ENCODE measurements around the gene TEC.

GRCh38 chr4:48124870-48125269 is 144.8 kb downstream of the TEC start:
- TF ChIP-seq POLR2A (IDR thresholded peaks at IDR 0.05), result no peak
- TF ChIP-seq, protein P1, sequence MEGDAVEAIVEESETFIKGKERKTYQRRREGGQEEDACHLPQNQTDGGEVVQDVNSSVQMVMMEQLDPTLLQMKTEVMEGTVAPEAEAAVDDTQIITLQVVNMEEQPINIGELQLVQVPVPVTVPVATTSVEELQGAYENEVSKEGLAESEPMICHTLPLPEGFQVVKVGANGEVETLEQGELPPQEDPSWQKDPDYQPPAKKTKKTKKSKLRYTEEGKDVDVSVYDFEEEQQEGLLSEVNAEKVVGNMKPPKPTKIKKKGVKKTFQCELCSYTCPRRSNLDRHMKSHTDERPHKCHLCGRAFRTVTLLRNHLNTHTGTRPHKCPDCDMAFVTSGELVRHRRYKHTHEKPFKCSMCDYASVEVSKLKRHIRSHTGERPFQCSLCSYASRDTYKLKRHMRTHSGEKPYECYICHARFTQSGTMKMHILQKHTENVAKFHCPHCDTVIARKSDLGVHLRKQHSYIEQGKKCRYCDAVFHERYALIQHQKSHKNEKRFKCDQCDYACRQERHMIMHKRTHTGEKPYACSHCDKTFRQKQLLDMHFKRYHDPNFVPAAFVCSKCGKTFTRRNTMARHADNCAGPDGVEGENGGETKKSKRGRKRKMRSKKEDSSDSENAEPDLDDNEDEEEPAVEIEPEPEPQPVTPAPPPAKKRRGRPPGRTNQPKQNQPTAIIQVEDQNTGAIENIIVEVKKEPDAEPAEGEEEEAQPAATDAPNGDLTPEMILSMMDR (IDR thresholded peaks at IDR 0.05), result no peak

Measured in testis (tissue), 2 donors.